Left lung (tissue), 10 donors: ENCODE results near the gene MYH4. TPM values are rescaled to one million over a fixed set of nuclear protein-coding genes. Genes with fewer than 3 reads are reported as not detected.

Source experiments
- ATAC-seq: fragments of 200-7000 bp; cut with Tn5 transposase; one replicate; pipeline ENCODE4 v1.9.1; 2020; ENCODE audit warnings: moderate library complexity
- DNase-seq, 4 donors: peaks; one replicate each; pipeline ENCODE4 v3.0.0-alpha.2; 2013 to 2020
- H3K27ac ChIP-seq, 2 donors: fragments of 200-600 bp; sonication (generic) in 1 of 2; one replicate each; pipeline versions ENCODE4 v1.5.0 to v1.8.0; 2020 to 2021
- H3K27me3 ChIP-seq, 2 donors: fragments of 200-600 bp; sonication (generic) in 1 of 2; one replicate each; pipeline versions ENCODE4 v1.5.0 to v1.8.0; 2020 to 2021
- H3K36me3 ChIP-seq, 2 donors: fragments of 200-600 bp; sonication (generic) in 1 of 2; one replicate each; pipeline versions ENCODE4 v1.5.0 to v1.8.0; 2020 to 2021
- H3K4me1 ChIP-seq, 2 donors: fragments of 200-600 bp; one replicate each; pipeline ENCODE4 v1.8.0; 2021
- H3K4me3 ChIP-seq, 2 donors: fragments of 200-600 bp; sonication (generic) in 1 of 2; one replicate each; pipeline versions ENCODE4 v1.5.0 to v1.8.0; 2020 to 2021; ENCODE audit warnings: mild to moderate bottlenecking in 1 of 2
- H3K9me3 ChIP-seq, 2 donors: fragments of 200-600 bp; sonication (generic) in 1 of 2; one replicate each; pipeline versions ENCODE4 v1.5.0 to v1.8.0; 2020 to 2021
- CTCF ChIP-seq, 2 donors: fragments of 200-600 bp; sonication (generic) in 1 of 2; IDR thresholded peaks; one replicate each; pipeline versions ENCODE4 v1.5.0 to v1.8.0; 2021; ENCODE audit warnings: antibody characterized with exemption in 2 of 2
- intact Hi-C, 2 donors: fragments of 100-400 bp; cut with DNase I; formaldehyde crosslinking; loops; one replicate each; pipeline versions ENCODE4 v1.11.2 to v1.14.2; 2022
- polyA plus RNA-seq, 6 donors: library from polyadenylated mRNA; unstranded; fragments of 120-200 nt; gene quantifications; one replicate each; pipeline ENCODE4 v1.2.1, GENCODE V29; 2013; ENCODE audit not compliant: insufficient read length in 6 of 6
- total RNA-seq, 2 donors: library from RNA; stranded (reverse); fragmentation: NEBNext Ultra II Directional; extraction: Animal tissue kit (Norgen Biotek cat#: 25700); gene quantifications; one replicate each; pipeline ENCODE4 v1.2.1, GENCODE V29; 2021
- donor health status: DM: no; HTN: yes; CAD: no.
- donor health status: DM: no; HTN: no; CAD: no.

MYH4 gene
- total and polyA plus RNA-seq, 8 donors = not detected

GRCh38 chr17:10477701-10478100 is 8.3 kb upstream of the MYH4 start:
- no peak for DNase-seq
- Histone ChIP-seq H3K27me3 (no peaks in the 10 kb centered on the region), H3K4me3 (no peak overlapping the region), H3K4me1 (no peaks in the 10 kb centered on the region), H3K9me3 (peaks cover 0 to 6% of the 10 kb centered on the region in 2 donors), H3K36me3 (no peaks in the 10 kb centered on the region), H3K27ac (no peak overlapping the region)
- no peak for ATAC-seq
- TF ChIP-seq CTCF (IDR thresholded peaks at IDR 0.05) = no peak
- intact Hi-C loops = no loop called here

GRCh38 chr17:10474536-10474935 is 5.2 kb upstream of the MYH4 start:
- H3K36me3 ChIP-seq = no peaks in the 10 kb centered on the region
- no peak overlapping the region for H3K4me3 ChIP-seq
- H3K27me3 ChIP-seq = no peaks in the 10 kb centered on the region
- intact Hi-C loops = no loop called here
- H3K27ac ChIP-seq = no peak overlapping the region
- H3K9me3 ChIP-seq = no peaks in the 10 kb centered on the region
- ATAC-seq (no peak), DNase-seq (no peak)
- no peak for TF ChIP-seq CTCF (IDR thresholded peaks at IDR 0.05)
- no peaks in the 10 kb centered on the region for H3K4me1 ChIP-seq

- intact Hi-C loops = no loop called here
- Histone ChIP-seq H3K4me1 (no peaks in the 10 kb centered on the region), H3K27me3 (no peaks in the 10 kb centered on the region), H3K36me3 (no peaks in the 10 kb centered on the region), H3K27ac (no peak overlapping the region), H3K9me3 (no peaks in the 10 kb centered on the region), H3K4me3 (no peak overlapping the region)
- no peak for ATAC-seq
- no peak for DNase-seq
- TF ChIP-seq CTCF (IDR thresholded peaks at IDR 0.05) = no peak
These were observed 2.5 kb upstream of the MYH4 start for GRCh38 chr17:10471858-10472257.

- no peak overlapping the region for H3K4me3 ChIP-seq
- DNase-seq (no peak), ATAC-seq (no peak)
- H3K4me1 ChIP-seq = no peaks in the 10 kb centered on the region
- H3K27me3 ChIP-seq = no peaks in the 10 kb centered on the region
- intact Hi-C loops = no loop called here
- no peaks in the 10 kb centered on the region for H3K36me3 ChIP-seq
- no peaks in the 10 kb centered on the region for H3K9me3 ChIP-seq
- no peak overlapping the region for H3K27ac ChIP-seq
- TF ChIP-seq CTCF (IDR thresholded peaks at IDR 0.05) = no peak
These were observed 6.0 kb downstream of the MYH4 start for GRCh38 chr17:10463402-10463801.

GRCh38 chr17:10460062-10460461 is 9.3 kb downstream of the MYH4 start:
- intact Hi-C loops = no loop called here
- TF ChIP-seq CTCF (IDR thresholded peaks at IDR 0.05) = no peak
- H3K4me1 ChIP-seq = no peaks in the 10 kb centered on the region
- DNase-seq (no peak), ATAC-seq (no peak)
- H3K27ac ChIP-seq = no peak overlapping the region
- no peak overlapping the region for H3K4me3 ChIP-seq
- H3K36me3 ChIP-seq = no peaks in the 10 kb centered on the region
- no peaks in the 10 kb centered on the region for H3K27me3 ChIP-seq
- no peaks in the 10 kb centered on the region for H3K9me3 ChIP-seq
